GM23338 (cell line): ENCODE results near the gene IKZF3. TPM values are rescaled to one million over a fixed set of nuclear protein-coding genes. Genes with fewer than 3 reads are reported as not detected.
"Not testable (repeated sequence)": the region's sequence is repeated elsewhere in the genome, so short reads cannot be mapped to it uniquely, and the experiment has no call there.

Source experiments
- ATAC-seq: fragments of 200-7000 bp; cut with Tn5 transposase; 3 replicates; pipeline ENCODE4 v1.9.1; 2020
- DNase-seq: peaks from one replicate; pipeline ENCODE4 v3.0.0-alpha.2; 2015; ENCODE audit warnings: low spot score
- H2AFZ ChIP-seq: fragments of 200-600 bp; sonication (generic); 2 replicates; pipeline ENCODE4 v1.8.0; 2016; ENCODE audit warnings: antibody characterized with exemption, mild to moderate bottlenecking, moderate library complexity
- H3F3A ChIP-seq: fragments of 200-600 bp; sonication (generic); replicated peaks from 2 replicates; pipeline ENCODE4 v1.8.0; 2017; ENCODE audit warnings: antibody characterized with exemption, mixed run types, low read depth
- H3K27ac ChIP-seq: fragments of 200-600 bp; sonication (generic); 2 replicates; pipeline ENCODE4 v1.6.1; 2016; ENCODE audit warnings: low read depth
- H3K27me3 ChIP-seq: fragments of 200-600 bp; sonication (generic); 2 replicates; pipeline ENCODE4 v1.8.0; 2016; ENCODE audit warnings: mild to moderate bottlenecking, mixed run types, moderate library complexity; ENCODE audit not compliant: insufficient read depth
- H3K36me3 ChIP-seq: fragments of 200-600 bp; sonication (generic); 2 replicates; pipeline ENCODE4 v1.8.0; 2016; ENCODE audit warnings: mild to moderate bottlenecking; ENCODE audit not compliant: insufficient read depth
- H3K4me1 ChIP-seq: fragments of 200-600 bp; sonication (generic); 2 replicates; pipeline ENCODE4 v1.8.0; 2016; ENCODE audit warnings: mild to moderate bottlenecking, moderate library complexity; ENCODE audit not compliant: insufficient read depth
- H3K4me2 ChIP-seq: fragments of 200-600 bp; sonication (generic); 2 replicates; pipeline ENCODE4 v1.7.1; 2017; ENCODE audit warnings: mixed run types
- H3K4me3 ChIP-seq: fragments of 200-600 bp; sonication (generic); 2 replicates; pipeline ENCODE4 v1.6.1; 2016; ENCODE audit warnings: mixed run types
- H3K79me2 ChIP-seq: fragments of 200-600 bp; sonication (generic); replicated peaks from 2 replicates; pipeline ENCODE4 v1.8.0; 2017; ENCODE audit warnings: mild to moderate bottlenecking; ENCODE audit not compliant: insufficient read depth
- H3K9me2 ChIP-seq: fragments of 200-600 bp; sonication (generic); 2 replicates; pipeline ENCODE4 v1.8.0; 2017; ENCODE audit not compliant: insufficient read depth
- H4K20me1 ChIP-seq: fragments of 200-600 bp; sonication (generic); replicated peaks from 2 replicates; pipeline ENCODE4 v1.8.0; 2017; ENCODE audit warnings: mild to moderate bottlenecking; ENCODE audit not compliant: insufficient read depth
- H3K27ac Mint-ChIP-seq: 2 replicates; pipeline ENCODE4 v1.8.0; 2020; ENCODE audit warnings: inconsistent platforms, mild to moderate bottlenecking, moderate library complexity, mixed read lengths
- H3K27me3 Mint-ChIP-seq: 3 replicates; pipeline ENCODE4 v1.8.0; 2022; ENCODE audit warnings: low read depth, mild to moderate bottlenecking, moderate library complexity, mixed read lengths, inconsistent platforms; ENCODE audit not compliant: insufficient read depth, poor library complexity
- H3K36me3 Mint-ChIP-seq: 3 replicates; pipeline ENCODE4 v1.8.0; 2021; ENCODE audit warnings: low read depth, mild to moderate bottlenecking, inconsistent platforms, moderate library complexity, mixed read lengths
- H3K4me1 Mint-ChIP-seq: 3 replicates; pipeline ENCODE4 v1.8.0; 2020; ENCODE audit warnings: mild to moderate bottlenecking, inconsistent platforms, mixed read lengths
- H3K4me3 Mint-ChIP-seq: 3 replicates; pipeline ENCODE4 v1.8.0; 2021; ENCODE audit warnings: moderate library complexity, mild to moderate bottlenecking, inconsistent platforms, mixed read lengths
- H3K9me3 Mint-ChIP-seq: 3 replicates; pipeline ENCODE4 v1.8.0; 2020; ENCODE audit warnings: moderate library complexity, mild to moderate bottlenecking, inconsistent platforms, mixed read lengths
- CREB1 ChIP-seq: fragments of 250-450 bp; sonication (Bioruptor Pico); IDR thresholded peaks from 2 replicates; pipeline ENCODE4 v1.5.0; 2020; ENCODE audit warnings: low read depth, mild to moderate bottlenecking, moderate library complexity
- EZH2 ChIP-seq: fragments of 200-600 bp; sonication (generic); IDR thresholded peaks from one replicate; pipeline ENCODE4 v1.8.0; 2017; ENCODE audit warnings: antibody characterized with exemption, mild to moderate bottlenecking, low read depth; ENCODE audit not compliant: unreplicated experiment
- JUNB ChIP-seq: IDR thresholded peaks from one replicate; pipeline ENCODE4 v1.6.1; 2016; ENCODE audit warnings: antibody characterized with exemption; ENCODE audit not compliant: unreplicated experiment
- NANOG ChIP-seq: IDR thresholded peaks from 2 replicates; pipeline ENCODE4 v1.6.1; 2016; ENCODE audit warnings: antibody characterized with exemption, borderline replicate concordance
- POLR2AphosphoS5 ChIP-seq: IDR thresholded peaks from 2 replicates; pipeline ENCODE4 v1.6.1; 2016; ENCODE audit warnings: antibody characterized with exemption, low read depth
- STAT1 ChIP-seq: IDR thresholded peaks from one replicate; pipeline ENCODE4 v1.6.1; 2016; ENCODE audit warnings: antibody characterized with exemption; ENCODE audit not compliant: unreplicated experiment
- ZNF331 ChIP-seq: fragments of 250-450 bp; sonication (Bioruptor Pico); IDR thresholded peaks from 2 replicates; pipeline ENCODE4 v1.5.0; 2020; ENCODE audit warnings: low read depth, mild to moderate bottlenecking, moderate library complexity
- polyA plus RNA-seq: library from polyadenylated mRNA; unstranded; fragments of >200 nt; fragmentation: Nextera tagmentation; extraction: Ambion mirVana; gene quantifications from 2 replicates; pipeline ENCODE4 v1.2.1, GENCODE V29; 2016
- total RNA-seq: library from RNA; depleted of rRNA; stranded (reverse); fragments of >200 nt; shearing (Covaris generic); gene quantifications from 2 replicates; pipeline ENCODE4 v1.2.3, GENCODE V29; 2014
- TF ChIP-seq, protein P1 (sequence below): fragments of 250-450 bp; sonication (Bioruptor Pico); IDR thresholded peaks from 2 replicates; pipeline ENCODE4 v1.5.0; 2020; ENCODE audit warnings: mild to moderate bottlenecking, moderate library complexity

Gene IKZF3
- total and polyA plus RNA-seq, 2 experiments from 2014 or later: 0.11 to 0.76 TPM

DNA sequence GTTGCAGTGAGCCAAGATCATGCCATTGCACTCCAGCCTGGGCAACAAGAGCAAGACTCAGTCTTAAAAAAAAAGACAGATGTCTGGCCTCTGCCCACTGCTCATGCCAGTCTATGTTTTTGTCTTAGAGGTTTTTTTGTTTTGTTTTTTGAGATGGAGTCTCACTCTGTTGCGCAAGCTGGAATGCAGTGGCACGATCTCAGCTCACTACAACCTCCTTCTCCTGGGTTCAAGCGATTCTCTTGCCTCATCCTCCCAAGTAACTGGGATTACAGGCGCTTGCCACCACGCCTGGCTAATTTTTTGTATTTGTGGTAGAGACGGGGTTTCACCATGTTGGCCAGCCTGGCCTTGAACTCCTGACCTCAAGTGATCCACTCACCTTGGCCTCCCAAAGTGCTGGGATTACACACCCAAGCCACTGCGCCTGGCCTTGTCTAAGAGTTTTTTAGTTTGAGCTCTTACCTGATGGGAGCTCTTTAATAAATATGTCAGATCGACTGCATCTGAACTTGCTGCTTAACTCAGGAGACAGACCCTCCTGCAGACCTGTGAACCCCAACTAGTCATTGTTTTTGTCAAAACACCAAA is 115.6 kb downstream of the IKZF3 start:
- not testable (repeated sequence) for H3K36me3 ChIP-seq, H3K4me1 ChIP-seq, H3K9me2 ChIP-seq, H3K4me3 Mint-ChIP-seq, H3K27me3 ChIP-seq, H3K9me3 Mint-ChIP-seq, H3K4me2 ChIP-seq, H4K20me1 ChIP-seq, ATAC-seq, H3K79me2 ChIP-seq, H3K27ac Mint-ChIP-seq, DNase-seq, H2AFZ ChIP-seq, H3K27ac ChIP-seq, H3K4me3 ChIP-seq, H3F3A ChIP-seq
- peaks cover 29% of the 10 kb centered on the region for H3K36me3 Mint-ChIP-seq
- H3K27me3 Mint-ChIP-seq: peaks cover 16% of the 10 kb centered on the region
- H3K4me1 Mint-ChIP-seq: peaks cover 26% of the 10 kb centered on the region

DNA sequence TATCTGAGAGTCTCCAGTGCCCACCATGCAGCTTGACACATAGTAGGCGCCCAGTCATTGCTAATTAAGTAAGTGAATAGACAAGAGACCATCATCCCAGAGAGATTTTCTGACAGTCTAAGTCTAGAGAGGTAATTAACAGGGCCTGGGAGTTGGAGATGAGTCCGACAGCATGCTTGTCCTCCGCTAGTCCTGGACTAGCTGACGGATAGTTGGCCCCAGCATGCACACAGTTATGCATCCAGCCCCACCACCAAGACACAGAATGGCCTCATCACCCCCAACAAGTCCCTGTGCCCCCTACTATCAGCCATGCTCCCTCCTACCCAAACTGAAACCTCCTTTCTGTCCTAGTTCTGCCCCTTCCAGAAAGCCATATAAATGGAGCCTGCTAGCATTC is 116.4 kb downstream of the IKZF3 start:
- no peaks in the 10 kb centered on the region; the same call in 2 of the 3 replicates for H3K9me3 Mint-ChIP-seq
- peaks cover 35% of the 10 kb centered on the region for H3K36me3 Mint-ChIP-seq
- 0 out of 2 replicates have a peak, but pooled peaks cover 2% of the 10 kb centered on the region for H3K27me3 ChIP-seq
- no peak overlapping the region; the same call in 1 of the 2 replicates for H3K27ac Mint-ChIP-seq
- no peak overlapping the region for H3K4me3 ChIP-seq
- H3F3A ChIP-seq: 0 out of 2 replicates have a peak, but pooled peaks cover 2% of the 10 kb centered on the region
- H3K4me1 Mint-ChIP-seq: peaks cover 19% of the 10 kb centered on the region
- no peak overlapping the region for H3K4me3 Mint-ChIP-seq
- no peak for DNase-seq
- H3K27me3 Mint-ChIP-seq: peaks cover 10% of the 10 kb centered on the region
- H3K27ac ChIP-seq: no peak overlapping the region
- H2AFZ ChIP-seq: no peak overlapping the region
- no peaks in the 10 kb centered on the region for H3K9me2 ChIP-seq
- no peaks in the 10 kb centered on the region for H4K20me1 ChIP-seq
- H3K36me3 ChIP-seq: no peaks in the 10 kb centered on the region
- TF ChIP-seq, protein P1, sequence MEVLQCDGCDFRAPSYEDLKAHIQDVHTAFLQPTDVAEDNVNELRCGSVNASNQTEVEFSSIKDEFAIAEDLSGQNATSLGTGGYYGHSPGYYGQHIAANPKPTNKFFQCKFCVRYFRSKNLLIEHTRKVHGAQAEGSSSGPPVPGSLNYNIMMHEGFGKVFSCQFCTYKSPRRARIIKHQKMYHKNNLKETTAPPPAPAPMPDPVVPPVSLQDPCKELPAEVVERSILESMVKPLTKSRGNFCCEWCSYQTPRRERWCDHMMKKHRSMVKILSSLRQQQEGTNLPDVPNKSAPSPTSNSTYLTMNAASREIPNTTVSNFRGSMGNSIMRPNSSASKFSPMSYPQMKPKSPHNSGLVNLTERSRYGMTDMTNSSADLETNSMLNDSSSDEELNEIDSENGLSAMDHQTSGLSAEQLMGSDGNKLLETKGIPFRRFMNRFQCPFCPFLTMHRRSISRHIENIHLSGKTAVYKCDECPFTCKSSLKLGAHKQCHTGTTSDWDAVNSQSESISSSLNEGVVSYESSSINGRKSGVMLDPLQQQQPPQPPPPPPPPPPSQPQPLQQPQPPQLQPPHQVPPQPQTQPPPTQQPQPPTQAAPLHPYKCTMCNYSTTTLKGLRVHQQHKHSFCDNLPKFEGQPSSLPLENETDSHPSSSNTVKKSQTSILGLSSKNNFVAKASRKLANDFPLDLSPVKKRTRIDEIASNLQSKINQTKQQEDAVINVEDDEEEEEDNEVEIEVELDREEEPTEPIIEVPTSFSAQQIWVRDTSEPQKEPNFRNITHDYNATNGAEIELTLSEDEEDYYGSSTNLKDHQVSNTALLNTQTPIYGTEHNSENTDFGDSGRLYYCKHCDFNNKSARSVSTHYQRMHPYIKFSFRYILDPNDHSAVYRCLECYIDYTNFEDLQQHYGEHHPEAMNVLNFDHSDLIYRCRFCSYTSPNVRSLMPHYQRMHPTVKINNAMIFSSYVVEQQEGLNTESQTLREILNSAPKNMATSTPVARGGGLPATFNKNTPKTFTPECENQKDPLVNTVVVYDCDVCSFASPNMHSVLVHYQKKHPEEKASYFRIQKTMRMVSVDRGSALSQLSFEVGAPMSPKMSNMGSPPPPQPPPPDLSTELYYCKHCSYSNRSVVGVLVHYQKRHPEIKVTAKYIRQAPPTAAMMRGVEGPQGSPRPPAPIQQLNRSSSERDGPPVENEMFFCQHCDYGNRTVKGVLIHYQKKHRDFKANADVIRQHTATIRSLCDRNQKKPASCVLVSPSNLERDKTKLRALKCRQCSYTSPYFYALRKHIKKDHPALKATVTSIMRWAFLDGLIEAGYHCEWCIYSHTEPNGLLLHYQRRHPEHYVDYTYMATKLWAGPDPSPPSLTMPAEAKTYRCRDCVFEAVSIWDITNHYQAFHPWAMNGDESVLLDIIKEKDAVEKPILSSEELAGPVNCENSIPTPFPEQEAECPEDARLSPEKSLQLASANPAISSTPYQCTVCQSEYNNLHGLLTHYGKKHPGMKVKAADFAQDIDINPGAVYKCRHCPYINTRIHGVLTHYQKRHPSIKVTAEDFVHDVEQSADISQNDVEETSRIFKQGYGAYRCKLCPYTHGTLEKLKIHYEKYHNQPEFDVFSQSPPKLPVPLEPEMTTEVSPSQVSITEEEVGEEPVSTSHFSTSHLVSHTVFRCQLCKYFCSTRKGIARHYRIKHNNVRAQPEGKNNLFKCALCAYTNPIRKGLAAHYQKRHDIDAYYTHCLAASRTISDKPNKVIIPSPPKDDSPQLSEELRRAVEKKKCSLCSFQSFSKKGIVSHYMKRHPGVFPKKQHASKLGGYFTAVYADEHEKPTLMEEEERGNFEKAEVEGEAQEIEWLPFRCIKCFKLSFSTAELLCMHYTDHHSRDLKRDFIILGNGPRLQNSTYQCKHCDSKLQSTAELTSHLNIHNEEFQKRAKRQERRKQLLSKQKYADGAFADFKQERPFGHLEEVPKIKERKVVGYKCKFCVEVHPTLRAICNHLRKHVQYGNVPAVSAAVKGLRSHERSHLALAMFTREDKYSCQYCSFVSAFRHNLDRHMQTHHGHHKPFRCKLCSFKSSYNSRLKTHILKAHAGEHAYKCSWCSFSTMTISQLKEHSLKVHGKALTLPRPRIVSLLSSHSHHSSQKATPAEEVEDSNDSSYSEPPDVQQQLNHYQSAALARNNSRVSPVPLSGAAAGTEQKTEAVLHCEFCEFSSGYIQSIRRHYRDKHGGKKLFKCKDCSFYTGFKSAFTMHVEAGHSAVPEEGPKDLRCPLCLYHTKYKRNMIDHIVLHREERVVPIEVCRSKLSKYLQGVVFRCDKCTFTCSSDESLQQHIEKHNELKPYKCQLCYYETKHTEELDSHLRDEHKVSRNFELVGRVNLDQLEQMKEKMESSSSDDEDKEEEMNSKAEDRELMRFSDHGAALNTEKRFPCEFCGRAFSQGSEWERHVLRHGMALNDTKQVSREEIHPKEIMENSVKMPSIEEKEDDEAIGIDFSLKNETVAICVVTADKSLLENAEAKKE (CRISPR knock-in tag): no peak
- no peak for TF ChIP-seq POLR2AphosphoS5
- TF ChIP-seq ZNF331 (CRISPR knock-in tag): no peak
- no peak for TF ChIP-seq NANOG
- TF ChIP-seq EZH2: no peak
- no peak for TF ChIP-seq JUNB
- TF ChIP-seq STAT1: no peak
- no peak for TF ChIP-seq CREB1 (CRISPR knock-in tag)
- H3K79me2 ChIP-seq: no peaks in the 10 kb centered on the region
- no peak for ATAC-seq
- peaks cover 7% of the 10 kb centered on the region; the same call in 1 of the 2 replicates for H3K4me1 ChIP-seq
- H3K4me2 ChIP-seq: no peak overlapping the region
